ENCODE results near the gene CLCN7.

DNA sequence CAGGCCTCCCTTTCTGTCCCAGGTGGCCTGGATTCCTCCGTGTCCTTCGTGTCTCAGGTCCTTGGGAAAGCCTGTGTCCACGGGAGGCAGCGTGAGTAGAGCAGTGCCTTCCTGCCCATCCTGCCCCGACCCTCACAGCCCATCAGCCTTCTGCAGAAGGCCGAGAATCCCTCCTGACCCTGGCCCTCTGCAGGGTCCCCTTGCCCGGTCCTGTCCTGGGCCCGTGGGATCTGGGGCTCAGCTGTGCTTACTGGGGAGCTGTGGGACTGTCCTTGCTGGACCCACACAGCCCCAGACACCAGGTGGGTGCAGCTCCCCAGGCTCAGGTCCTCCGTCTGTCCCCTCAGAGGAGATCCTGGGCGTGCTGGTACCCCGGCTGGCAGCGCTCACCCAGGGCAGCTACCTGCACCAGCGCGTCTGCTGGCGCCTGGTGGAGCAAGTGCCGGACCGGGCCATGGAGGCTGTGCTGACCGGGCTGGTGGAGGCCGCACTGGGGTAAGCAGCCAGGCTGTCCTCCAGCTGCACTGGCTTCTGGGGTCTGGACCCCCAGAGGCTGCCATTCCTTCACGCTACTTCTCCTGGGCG, 22.3 kb upstream of the CLCN7 start:
- TF ChIP-seq POLR2AphosphoS5 (IDR thresholded peaks at IDR 0.05; ENCODE audit: low read depth, low read length) (no peak), EZH2 (IDR thresholded peaks at IDR 0.05) (no peak), POLR2A (IDR thresholded peaks at IDR 0.05; ENCODE audit: borderline replicate concordance, extremely low read depth, insufficient read depth, insufficient read length) (no peak), FOSL1 (IDR thresholded peaks at IDR 0.05; ENCODE audit: low read depth) (no peak), SIN3A (IDR thresholded peaks at IDR 0.05; ENCODE audit: low read depth) (no peak), RAD21 (IDR thresholded peaks at IDR 0.05; ENCODE audit: low read depth) (no peak), YY1 (IDR thresholded peaks at IDR 0.05; ENCODE audit: extremely low read depth, insufficient replicate concordance, low read depth, low read length) (no peak), SP1 (IDR thresholded peaks at IDR 0.05; ENCODE audit: low read depth) (no peak), ELF1 (IDR thresholded peaks at IDR 0.05; ENCODE audit: borderline replicate concordance, low read depth) (no peak), ZFX (IDR thresholded peaks at IDR 0.05) (no peak)
- TF ChIP-seq, protein P1, sequence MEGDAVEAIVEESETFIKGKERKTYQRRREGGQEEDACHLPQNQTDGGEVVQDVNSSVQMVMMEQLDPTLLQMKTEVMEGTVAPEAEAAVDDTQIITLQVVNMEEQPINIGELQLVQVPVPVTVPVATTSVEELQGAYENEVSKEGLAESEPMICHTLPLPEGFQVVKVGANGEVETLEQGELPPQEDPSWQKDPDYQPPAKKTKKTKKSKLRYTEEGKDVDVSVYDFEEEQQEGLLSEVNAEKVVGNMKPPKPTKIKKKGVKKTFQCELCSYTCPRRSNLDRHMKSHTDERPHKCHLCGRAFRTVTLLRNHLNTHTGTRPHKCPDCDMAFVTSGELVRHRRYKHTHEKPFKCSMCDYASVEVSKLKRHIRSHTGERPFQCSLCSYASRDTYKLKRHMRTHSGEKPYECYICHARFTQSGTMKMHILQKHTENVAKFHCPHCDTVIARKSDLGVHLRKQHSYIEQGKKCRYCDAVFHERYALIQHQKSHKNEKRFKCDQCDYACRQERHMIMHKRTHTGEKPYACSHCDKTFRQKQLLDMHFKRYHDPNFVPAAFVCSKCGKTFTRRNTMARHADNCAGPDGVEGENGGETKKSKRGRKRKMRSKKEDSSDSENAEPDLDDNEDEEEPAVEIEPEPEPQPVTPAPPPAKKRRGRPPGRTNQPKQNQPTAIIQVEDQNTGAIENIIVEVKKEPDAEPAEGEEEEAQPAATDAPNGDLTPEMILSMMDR (IDR thresholded peaks at IDR 0.05 in 2 of 3, conservative IDR thresholded peaks at IDR 0.05 in 1 of 3; ENCODE audit: borderline replicate concordance in 1 of 3, insufficient read depth in 1 of 3, low read depth in 2 of 3, low read length in 2 of 3) = no peak
- TF ChIP-seq, protein P2, sequence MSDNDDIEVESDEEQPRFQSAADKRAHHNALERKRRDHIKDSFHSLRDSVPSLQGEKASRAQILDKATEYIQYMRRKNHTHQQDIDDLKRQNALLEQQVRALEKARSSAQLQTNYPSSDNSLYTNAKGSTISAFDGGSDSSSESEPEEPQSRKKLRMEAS (IDR thresholded peaks at IDR 0.05) = no peak
- TF ChIP-seq, protein P3, sequence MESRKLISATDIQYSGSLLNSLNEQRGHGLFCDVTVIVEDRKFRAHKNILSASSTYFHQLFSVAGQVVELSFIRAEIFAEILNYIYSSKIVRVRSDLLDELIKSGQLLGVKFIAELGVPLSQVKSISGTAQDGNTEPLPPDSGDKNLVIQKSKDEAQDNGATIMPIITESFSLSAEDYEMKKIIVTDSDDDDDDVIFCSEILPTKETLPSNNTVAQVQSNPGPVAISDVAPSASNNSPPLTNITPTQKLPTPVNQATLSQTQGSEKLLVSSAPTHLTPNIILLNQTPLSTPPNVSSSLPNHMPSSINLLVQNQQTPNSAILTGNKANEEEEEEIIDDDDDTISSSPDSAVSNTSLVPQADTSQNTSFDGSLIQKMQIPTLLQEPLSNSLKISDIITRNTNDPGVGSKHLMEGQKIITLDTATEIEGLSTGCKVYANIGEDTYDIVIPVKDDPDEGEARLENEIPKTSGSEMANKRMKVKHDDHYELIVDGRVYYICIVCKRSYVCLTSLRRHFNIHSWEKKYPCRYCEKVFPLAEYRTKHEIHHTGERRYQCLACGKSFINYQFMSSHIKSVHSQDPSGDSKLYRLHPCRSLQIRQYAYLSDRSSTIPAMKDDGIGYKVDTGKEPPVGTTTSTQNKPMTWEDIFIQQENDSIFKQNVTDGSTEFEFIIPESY (IDR thresholded peaks at IDR 0.05; ENCODE audit: extremely low read depth, insufficient replicate concordance, low read length) = no peak
